ENCODE results near the gene NAGLU.
"Not testable (repeated sequence)": the region's sequence is repeated elsewhere in the genome, so short reads cannot be mapped to it uniquely, and the experiment has no call there.

NAGLU gene

DNA sequence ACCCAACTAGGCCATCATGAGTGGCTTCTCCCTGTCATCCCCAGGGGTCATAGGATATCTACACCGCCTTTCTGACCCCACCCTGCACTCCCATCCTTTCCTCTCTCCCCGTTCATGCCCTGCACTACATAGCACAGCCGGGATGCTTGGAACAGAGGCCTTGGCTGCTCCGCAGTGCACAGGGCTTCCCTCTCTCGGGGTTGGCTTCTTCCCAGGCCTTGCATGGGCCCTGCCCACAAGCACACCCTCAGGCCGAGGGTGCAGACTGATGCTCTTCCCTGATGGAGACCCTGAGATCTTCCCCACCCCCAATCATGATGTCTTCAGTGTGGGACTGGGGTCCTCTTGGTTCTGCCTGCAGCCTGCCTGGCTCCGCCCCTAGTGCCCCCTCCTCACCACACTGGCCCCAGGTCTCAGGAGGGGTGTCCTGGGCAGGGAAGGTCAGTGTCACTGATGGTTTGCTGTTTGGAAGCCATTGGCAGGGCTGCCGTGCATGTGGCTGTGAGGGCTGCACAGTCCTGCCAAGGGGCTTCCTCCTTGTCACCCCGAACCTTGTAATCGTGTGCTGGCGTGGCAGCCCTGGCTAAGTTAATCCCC, 14.3 kb upstream of the NAGLU start:
- DNase-seq (ENCODE audit: low spot score), result no peak

GRCh38 chr17:42522263-42522790, 13.7 kb upstream of the NAGLU start:
- no peak for DNase-seq (ENCODE audit: low spot score)

DNA sequence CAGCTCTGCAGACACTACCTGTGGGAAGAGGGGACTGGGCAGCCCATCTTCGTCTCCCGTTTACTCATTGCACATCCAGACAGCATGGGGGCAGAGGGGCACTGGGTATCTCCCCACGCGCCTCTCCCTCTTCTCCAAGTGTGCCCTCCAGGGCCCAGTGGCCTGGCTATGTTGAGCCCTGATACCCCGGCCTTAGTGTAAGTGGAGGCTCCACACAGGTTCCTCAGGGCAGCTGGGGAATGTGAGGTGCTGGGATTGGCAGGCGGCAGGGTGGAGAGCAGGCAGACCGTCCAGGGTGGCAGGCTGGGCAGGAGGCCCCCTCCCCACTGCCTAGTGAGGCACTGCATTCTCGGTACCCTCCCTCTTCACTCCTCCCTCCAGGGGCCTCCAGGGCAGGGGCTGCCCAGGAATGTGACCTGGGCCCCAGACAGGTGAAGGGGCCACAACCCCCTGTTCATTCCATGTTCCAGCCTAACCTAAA, 13.2 kb upstream of the NAGLU start:
- no peak for DNase-seq (ENCODE audit: low spot score)

- DNase-seq (ENCODE audit: low spot score), result no peak
Observed at GRCh38 chr17:42525221-42525620, 10.8 kb upstream of the NAGLU start.

DNA sequence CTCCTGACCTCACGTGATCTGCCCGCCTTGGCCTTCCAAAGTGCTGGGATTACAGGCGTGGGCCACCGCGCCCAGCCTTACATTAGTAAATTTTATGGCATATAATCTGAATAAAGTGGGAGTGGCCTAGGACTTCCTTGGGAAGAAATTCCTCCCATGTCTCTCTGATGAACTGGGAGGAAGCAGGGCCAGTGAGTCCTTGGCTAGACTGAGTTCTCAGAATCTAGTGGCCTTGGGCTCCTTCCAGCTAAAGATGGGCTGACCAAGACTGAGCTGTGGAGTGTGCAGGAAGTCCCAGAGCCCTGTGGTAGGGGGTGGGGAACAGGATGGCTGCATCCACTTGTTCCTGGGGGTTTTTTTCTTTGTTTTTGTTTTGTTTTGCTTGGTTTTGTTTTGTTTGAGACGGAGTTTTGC, 10.0 kb upstream of the NAGLU start:
- DNase-seq (ENCODE audit: low spot score), result no peak

DNA sequence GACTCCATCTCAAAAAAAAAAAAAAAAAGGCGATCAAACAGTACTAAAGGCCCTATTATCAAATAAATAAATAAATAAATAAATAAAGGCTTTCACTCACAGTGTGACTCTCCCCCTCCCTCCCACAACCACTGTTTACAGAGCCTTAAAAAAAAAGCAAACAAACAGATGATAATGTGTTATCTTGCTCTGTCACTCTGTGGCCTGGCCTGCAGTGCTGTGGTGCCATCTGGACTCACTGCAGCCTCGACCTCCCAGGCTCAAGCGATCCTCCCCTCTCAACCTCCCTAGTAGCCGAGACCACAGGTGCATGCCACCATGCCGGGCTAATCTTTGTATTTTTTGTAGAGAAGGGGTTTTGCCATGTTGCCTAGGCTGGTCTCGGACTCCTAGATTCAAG, 8.1 kb upstream of the NAGLU start:
- DNase-seq (ENCODE audit: low spot score), result no peak

GRCh38 chr17:42529061-42529460, 7.0 kb upstream of the NAGLU start:
- DNase-seq (ENCODE audit: low spot score), result no peak

- no peak for DNase-seq (ENCODE audit: low spot score)
Observed at GRCh38 chr17:42530952-42531454, 5.0 kb upstream of the NAGLU start.

- DNase-seq (ENCODE audit: low spot score), result no peak
Observed at GRCh38 chr17:42531455-42532354, 4.3 kb upstream of the NAGLU start.

DNA sequence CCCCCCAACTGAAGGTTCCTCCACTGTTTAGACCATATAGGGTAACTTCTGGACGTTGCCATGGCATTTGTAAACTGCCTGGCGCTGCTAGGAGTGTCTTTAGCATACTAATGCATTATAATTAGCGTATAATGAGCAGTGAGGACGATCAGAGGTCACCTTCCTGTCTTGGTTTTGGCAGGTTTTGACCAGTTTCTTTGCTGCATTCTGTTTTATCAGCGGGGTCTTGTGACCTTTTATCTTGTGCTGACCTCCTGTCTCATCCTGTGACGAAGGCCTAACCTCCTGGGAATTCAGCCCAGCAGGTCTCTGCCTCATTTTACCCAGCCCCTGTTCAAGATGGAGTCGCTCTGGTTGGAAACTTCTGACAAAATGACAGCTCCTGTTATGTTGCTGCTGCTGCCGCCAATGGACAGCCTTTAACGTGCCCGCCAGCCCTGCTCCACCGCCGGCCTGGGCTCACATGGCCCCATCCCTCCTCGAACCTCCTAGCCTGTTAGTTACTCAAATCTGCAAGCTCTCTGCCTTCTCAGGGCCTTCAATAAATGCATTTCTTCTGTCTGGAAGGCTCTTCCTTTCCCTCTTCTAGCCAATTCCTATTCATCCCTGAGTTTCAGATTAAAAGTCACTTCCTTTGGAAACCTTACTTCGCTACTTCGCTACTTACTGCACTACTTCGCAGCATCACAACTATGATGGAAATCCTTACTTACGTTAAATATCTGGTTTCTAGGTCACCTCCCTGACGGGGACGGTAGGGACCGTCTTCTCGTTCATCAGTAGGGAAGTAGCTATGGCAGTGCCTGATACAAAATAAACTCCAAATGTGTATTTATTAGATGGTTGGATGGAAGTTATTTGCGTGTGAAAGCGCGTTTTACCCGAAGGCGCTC, 640 bp upstream of the NAGLU start:
- DNase-seq (ENCODE audit: low spot score), result no peak

DNA sequence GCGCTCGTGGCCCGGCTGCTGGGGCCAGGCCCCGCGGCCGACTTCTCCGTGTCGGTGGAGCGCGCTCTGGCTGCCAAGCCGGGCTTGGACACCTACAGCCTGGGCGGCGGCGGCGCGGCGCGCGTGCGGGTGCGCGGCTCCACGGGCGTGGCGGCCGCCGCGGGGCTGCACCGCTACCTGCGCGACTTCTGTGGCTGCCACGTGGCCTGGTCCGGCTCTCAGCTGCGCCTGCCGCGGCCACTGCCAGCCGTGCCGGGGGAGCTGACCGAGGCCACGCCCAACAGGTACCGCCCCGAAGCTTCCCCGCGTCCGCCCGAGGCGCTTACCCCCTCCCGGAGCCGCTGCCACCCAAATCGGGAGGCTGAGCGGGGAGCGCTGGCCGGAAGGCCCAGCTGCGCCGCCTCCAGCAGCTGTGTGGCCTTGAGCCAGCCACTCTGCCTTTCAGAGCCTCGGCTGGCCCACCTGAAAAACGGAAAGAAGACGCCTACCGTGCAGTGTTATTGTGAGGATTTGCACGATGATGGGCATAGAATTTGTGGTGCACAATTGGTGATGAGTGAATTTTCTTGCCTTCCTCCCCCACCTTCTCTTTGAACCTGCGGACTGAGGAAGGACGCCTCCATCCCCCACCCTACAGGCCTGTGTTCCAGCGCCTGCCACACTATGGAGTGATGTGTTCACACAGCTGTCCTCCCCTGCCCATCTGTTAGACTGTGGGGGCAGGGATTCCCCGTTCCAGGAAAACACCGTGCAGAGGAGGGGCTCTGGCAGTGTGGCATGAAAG, 523 bp downstream of the NAGLU start:
- DNase-seq (ENCODE audit: low spot score), result no peak

GRCh38 chr17:42537156-42537805, 1.2 kb downstream of the NAGLU start:
- no peak for DNase-seq (ENCODE audit: low spot score)

GRCh38 chr17:42537826-42538451, 1.9 kb downstream of the NAGLU start:
- no peak for DNase-seq (ENCODE audit: low spot score)

GRCh38 chr17:42538482-42538881, 2.4 kb downstream of the NAGLU start:
- DNase-seq (ENCODE audit: low spot score), result no peak

DNA sequence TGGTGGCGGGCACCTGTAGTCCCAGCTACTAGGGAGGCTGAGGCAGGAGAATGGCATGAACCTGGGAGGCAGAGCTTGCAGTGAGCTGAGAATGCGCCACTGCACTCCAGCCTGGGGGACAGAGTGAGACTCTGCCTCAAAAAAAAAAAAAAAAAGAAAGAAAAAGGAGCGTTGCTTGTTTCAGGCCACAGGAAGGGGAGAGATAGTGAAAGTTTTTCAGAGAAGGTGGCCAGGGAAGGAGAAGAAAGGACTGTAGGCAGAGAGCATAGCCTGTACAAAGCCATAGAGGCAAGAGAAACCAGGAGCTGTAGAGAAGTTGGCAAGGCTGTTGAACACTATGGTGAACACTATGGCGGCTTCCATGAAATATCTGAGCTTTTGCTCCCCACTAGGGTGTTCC, 4.5 kb downstream of the NAGLU start:
- not testable (repeated sequence) for DNase-seq (ENCODE audit: low spot score)

GRCh38 chr17:42541041-42541833, 5.2 kb downstream of the NAGLU start:
- DNase-seq (ENCODE audit: low spot score), result no peak

- DNase-seq (ENCODE audit: low spot score), result no peak
Observed at GRCh38 chr17:42543190-42544079, 7.4 kb downstream of the NAGLU start.

DNA sequence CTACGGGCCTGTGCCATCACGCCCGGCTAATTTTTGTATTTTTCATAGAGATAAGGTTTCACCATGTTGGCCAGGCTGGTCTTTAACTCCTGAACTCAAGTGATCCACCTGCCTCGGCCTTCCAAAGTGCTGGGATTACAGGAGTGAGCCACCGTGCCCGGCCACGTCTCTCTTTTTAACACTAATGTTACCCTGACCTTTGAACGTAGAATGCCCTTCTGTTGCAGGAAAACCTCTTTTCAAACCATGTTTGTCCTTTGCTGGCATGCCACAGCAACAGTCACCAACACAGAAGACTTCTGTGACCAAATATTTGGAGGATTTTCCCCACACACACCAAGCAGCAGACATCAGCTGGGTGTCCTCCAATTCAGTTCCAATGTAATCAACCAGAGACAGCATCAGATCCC, 8.8 kb downstream of the NAGLU start:
- no peak for DNase-seq (ENCODE audit: low spot score)

Data from pons (tissue), 1 donor.